Nephron progenitor cell (in vitro differentiated cells): ENCODE data around the gene JUN.
"Not testable (repeated sequence)": the region's sequence is repeated elsewhere in the genome, so short reads cannot be mapped to it uniquely, and the experiment has no call there.

Source experiments
- DNase-seq: peaks from one replicate; pipeline ENCODE4 v3.0.0; 2021
- H3K27ac Mint-ChIP-seq: 2 replicates; pipeline ENCODE4 v1.8.0; 2021; ENCODE audit warnings: mild to moderate bottlenecking, moderate library complexity, mixed read lengths
- H3K27me3 Mint-ChIP-seq: 2 replicates; pipeline ENCODE4 v1.8.0; 2021; ENCODE audit warnings: mild to moderate bottlenecking, low read depth, mixed read lengths; ENCODE audit not compliant: poor library complexity
- H3K36me3 Mint-ChIP-seq: 2 replicates; pipeline ENCODE4 v1.8.0; 2021; ENCODE audit warnings: low read depth, mixed read lengths
- H3K4me1 Mint-ChIP-seq: 2 replicates; pipeline ENCODE4 v1.8.0; 2021; ENCODE audit warnings: mixed read lengths
- H3K4me3 Mint-ChIP-seq: 2 replicates; pipeline ENCODE4 v1.8.0; 2021; ENCODE audit warnings: mild to moderate bottlenecking, moderate library complexity, mixed read lengths
- H3K9me3 Mint-ChIP-seq: 2 replicates; pipeline ENCODE4 v1.8.0; 2021; ENCODE audit warnings: mild to moderate bottlenecking, moderate library complexity, mixed read lengths
- CTCF ChIP-seq: fragments of 200-600 bp; sonication (generic); IDR thresholded peaks from 2 replicates; pipeline ENCODE4 v1.5.0; 2021; ENCODE audit warnings: antibody characterized with exemption

JUN gene

GRCh38 chr1:58805716-58806571, 22.1 kb upstream of the JUN start:
- no peak for DNase-seq
- H3K27me3 Mint-ChIP-seq, result peaks cover 4% of the 10 kb centered on the region
- H3K36me3 Mint-ChIP-seq, result no peaks in the 10 kb centered on the region
- H3K4me1 Mint-ChIP-seq, result peaks cover 22% of the 10 kb centered on the region
- H3K4me3 Mint-ChIP-seq, result no peak overlapping the region
- no peak for TF ChIP-seq CTCF
- H3K9me3 Mint-ChIP-seq, result no peaks in the 10 kb centered on the region
- H3K27ac Mint-ChIP-seq, result no peak overlapping the region

GRCh38 chr1:58804853-58805565, 21.2 kb upstream of the JUN start:
- no peak for TF ChIP-seq CTCF
- Mint-ChIP-seq H3K36me3 (no peaks in the 10 kb centered on the region), H3K27me3 (peaks cover 1% of the 10 kb centered on the region), H3K4me1 (peaks cover 23% of the 10 kb centered on the region), H3K9me3 (no peaks in the 10 kb centered on the region), H3K27ac (peak overlapping the region; percentile 1), H3K4me3 (no peak overlapping the region)
- DNase-seq, result no peak

GRCh38 chr1:58803858-58804257, 20.0 kb upstream of the JUN start:
- Mint-ChIP-seq H3K9me3 (no peaks in the 10 kb centered on the region), H3K4me1 (peaks cover 29% of the 10 kb centered on the region), H3K27ac (no peak overlapping the region), H3K27me3 (no peaks in the 10 kb centered on the region), H3K4me3 (no peak overlapping the region), H3K36me3 (no peaks in the 10 kb centered on the region)
- TF ChIP-seq CTCF, result no peak
- no peak for DNase-seq

- Mint-ChIP-seq H3K9me3 (no peaks in the 10 kb centered on the region), H3K36me3 (no peaks in the 10 kb centered on the region), H3K4me3 (no peak overlapping the region), H3K4me1 (peaks cover 35% of the 10 kb centered on the region), H3K27me3 (no peaks in the 10 kb centered on the region), H3K27ac (no peak overlapping the region)
- DNase-seq, result no peak
- no peak for TF ChIP-seq CTCF
These were observed 19.0 kb upstream of the JUN start for GRCh38 chr1:58802640-58803399.

- not testable (repeated sequence) for H3K9me3 Mint-ChIP-seq, H3K4me3 Mint-ChIP-seq, H3K36me3 Mint-ChIP-seq, H3K27ac Mint-ChIP-seq, DNase-seq, H3K27me3 Mint-ChIP-seq
- H3K4me1 Mint-ChIP-seq, result peaks cover 35% of the 10 kb centered on the region
These were observed 17.4 kb upstream of the JUN start for GRCh38 chr1:58801286-58801685.

- Mint-ChIP-seq H3K9me3 (no peaks in the 10 kb centered on the region), H3K4me1 (peaks cover 26% of the 10 kb centered on the region), H3K27me3 (peaks cover 10% of the 10 kb centered on the region), H3K36me3 (no peaks in the 10 kb centered on the region), H3K4me3 (no peak overlapping the region), H3K27ac (no peak overlapping the region)
- no peak for TF ChIP-seq CTCF
- DNase-seq, result no peak
These were observed 15.8 kb upstream of the JUN start for GRCh38 chr1:58799650-58800049.
